HFF-Myc (cell line): ENCODE measurements around the gene TTC12.

ENCODE experiments used
- DNase-seq: peaks from one replicate; pipeline ENCODE4 v3.0.0-alpha.2; 2011; ENCODE audit warnings: low read depth; ENCODE audit errors: extremely low read depth
- H3K4me3 ChIP-seq: replicated peaks from 2 replicates; pipeline ENCODE4 v1.5.1; 2011; ENCODE audit warnings: low read depth, mild to moderate bottlenecking, control low read depth, low read length
- TF ChIP-seq, protein P1 (sequence below): IDR thresholded peaks from 2 replicates; pipeline ENCODE4 v1.5.1; 2012; ENCODE audit warnings: mild to moderate bottlenecking, low read depth, low read length, control low read depth; ENCODE audit errors: missing control alignments

Gene TTC12

DNA sequence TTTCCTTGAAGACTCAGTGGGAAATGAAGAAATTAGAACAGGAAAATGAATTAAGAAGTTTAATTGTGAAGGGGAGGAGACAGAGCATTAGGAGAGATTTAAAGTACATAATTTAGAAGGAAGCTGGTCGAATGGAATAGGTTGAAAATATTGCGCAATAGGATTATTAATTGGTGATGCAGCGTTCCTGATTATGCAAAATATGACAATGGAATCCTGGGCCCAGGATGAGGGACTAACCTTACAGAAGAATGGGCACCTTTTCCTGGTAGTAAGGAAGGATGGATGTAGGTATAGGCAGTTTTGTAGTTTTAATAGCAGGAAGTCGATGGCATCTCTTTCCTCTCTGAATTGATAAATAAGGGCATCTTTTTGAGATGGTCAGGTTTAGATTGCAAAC is 7.8 kb downstream of the TTC12 start:
- DNase-seq: no peak
- TF ChIP-seq, protein P1, sequence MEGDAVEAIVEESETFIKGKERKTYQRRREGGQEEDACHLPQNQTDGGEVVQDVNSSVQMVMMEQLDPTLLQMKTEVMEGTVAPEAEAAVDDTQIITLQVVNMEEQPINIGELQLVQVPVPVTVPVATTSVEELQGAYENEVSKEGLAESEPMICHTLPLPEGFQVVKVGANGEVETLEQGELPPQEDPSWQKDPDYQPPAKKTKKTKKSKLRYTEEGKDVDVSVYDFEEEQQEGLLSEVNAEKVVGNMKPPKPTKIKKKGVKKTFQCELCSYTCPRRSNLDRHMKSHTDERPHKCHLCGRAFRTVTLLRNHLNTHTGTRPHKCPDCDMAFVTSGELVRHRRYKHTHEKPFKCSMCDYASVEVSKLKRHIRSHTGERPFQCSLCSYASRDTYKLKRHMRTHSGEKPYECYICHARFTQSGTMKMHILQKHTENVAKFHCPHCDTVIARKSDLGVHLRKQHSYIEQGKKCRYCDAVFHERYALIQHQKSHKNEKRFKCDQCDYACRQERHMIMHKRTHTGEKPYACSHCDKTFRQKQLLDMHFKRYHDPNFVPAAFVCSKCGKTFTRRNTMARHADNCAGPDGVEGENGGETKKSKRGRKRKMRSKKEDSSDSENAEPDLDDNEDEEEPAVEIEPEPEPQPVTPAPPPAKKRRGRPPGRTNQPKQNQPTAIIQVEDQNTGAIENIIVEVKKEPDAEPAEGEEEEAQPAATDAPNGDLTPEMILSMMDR: no peak
- H3K4me3 ChIP-seq: no peak overlapping the region

DNA sequence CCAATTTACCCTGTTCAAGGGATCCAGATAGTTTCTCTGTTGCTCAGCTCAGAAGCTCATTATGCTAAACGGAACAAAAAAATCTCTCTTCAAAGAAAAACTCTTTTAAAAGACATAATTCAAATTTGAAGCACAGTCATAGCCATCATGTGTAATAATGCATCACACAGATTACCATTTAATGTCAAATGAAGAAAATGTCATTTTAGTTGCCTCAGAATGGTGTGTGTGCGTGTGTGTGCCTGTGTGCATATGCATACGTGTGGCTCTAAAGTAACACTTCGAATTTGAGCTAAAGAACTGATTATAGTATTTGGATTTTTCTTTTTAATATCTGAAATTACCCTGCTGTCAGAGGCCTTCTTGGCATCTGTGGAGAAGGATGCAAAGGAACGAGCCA is 9.9 kb downstream of the TTC12 start:
- TF ChIP-seq, protein P1: no peak
- DNase-seq: no peak
- no peak overlapping the region for H3K4me3 ChIP-seq

- H3K4me3 ChIP-seq: no peak overlapping the region
- no peak for DNase-seq
- TF ChIP-seq, protein P1: no peak
Observed at GRCh38 chr11:113329725-113330124, 15.3 kb downstream of the TTC12 start.

GRCh38 chr11:113331441-113331840 is 17.1 kb downstream of the TTC12 start:
- H3K4me3 ChIP-seq: no peak overlapping the region
- TF ChIP-seq, protein P1: no peak
- DNase-seq: no peak

GRCh38 chr11:113332023-113332422 is 17.6 kb downstream of the TTC12 start:
- H3K4me3 ChIP-seq: no peak overlapping the region
- DNase-seq: no peak
- TF ChIP-seq, protein P1: no peak

GRCh38 chr11:113332638-113333329 is 18.4 kb downstream of the TTC12 start:
- no peak overlapping the region for H3K4me3 ChIP-seq
- DNase-seq: no peak
- TF ChIP-seq, protein P1: no peak

DNA sequence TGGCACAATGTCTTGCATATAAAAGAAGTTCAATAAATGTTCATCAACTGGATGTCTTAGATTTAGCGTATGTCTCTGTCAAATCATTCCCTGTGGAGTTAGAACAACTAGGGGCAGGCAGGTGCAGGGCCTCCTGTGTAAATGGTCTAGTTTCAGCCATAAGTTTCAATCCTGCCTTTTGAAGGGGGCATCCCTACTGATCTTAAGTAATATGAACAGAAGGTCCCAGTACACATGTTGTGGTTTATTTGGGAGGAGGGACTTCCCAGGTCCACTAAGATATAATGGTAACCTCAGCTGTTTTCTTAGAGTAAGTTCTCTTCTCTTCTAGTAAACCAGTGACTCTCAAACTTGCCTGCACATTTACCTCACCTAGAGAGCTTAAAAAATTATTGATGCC is 19.8 kb downstream of the TTC12 start:
- no peak overlapping the region for H3K4me3 ChIP-seq
- DNase-seq: no peak
- TF ChIP-seq, protein P1: no peak
